Endothelial cell of umbilical vein (primary cell): ENCODE measurements around the gene CTU1. TPM values are rescaled to one million over a fixed set of nuclear protein-coding genes. Genes with fewer than 3 reads are reported as not detected.

Experiments used
- BruUV-seq: library from RNA; stranded (reverse); fragments of 400-500 nt; replicated peaks from 2 replicates; lab custom pipeline; 2021; lab: Mats Ljungman, UMichigan
- CTCF ChIA-PET: fragments of 300-600, 350-600 bp; sonication (Branson Sonifier 250); formaldehyde crosslinking; loops from one replicate; lab custom pipeline; 2021; ENCODE audit warnings: antibody characterized with exemption, inconsistent platforms; lab: Charles Lee
- POLR2A ChIA-PET: fragments of 300-600, 350-600 bp; sonication (Branson Sonifier 250); formaldehyde crosslinking; loops from one replicate; lab custom pipeline; 2021; ENCODE audit warnings: antibody characterized with exemption, inconsistent platforms; lab: Charles Lee
- DNase-seq: peaks from one replicate; pipeline ENCODE4 v3.0.0-alpha.2; 2011; ENCODE audit warnings: low read depth, low spot score
- FAIRE-seq: peaks from 2 replicates; lab custom pipeline; 2011; peaks lifted over from hg19 to GRCh38; lab: Jason Lieb, UNC
- H2AFZ ChIP-seq: 2 replicates; pipeline ENCODE4 v1.6.0; 2012; ENCODE audit warnings: low read depth, low read length, control low read depth, inconsistent platforms
- H3K27ac ChIP-seq: 2 replicates; pipeline ENCODE4 v1.5.1; 2011; ENCODE audit warnings: low read depth, mild to moderate bottlenecking, control low read depth, low read length, moderate library complexity; ENCODE audit not compliant: insufficient read depth
- H3K27me3 ChIP-seq, 2 experiments: 2 replicates each; pipeline versions ENCODE4 v1.6.0 to v1.6.1; 2011; ENCODE audit warnings: low read length in 2 of 2, mixed read lengths in 1 of 2; ENCODE audit not compliant: control insufficient read depth in 2 of 2, insufficient read depth in 2 of 2
- H3K36me3 ChIP-seq, 2 experiments: 2 replicates in 1 of 2; 3 replicates in 1 of 2; pipeline ENCODE4 v1.5.1; 2011; ENCODE audit warnings: low read length in 2 of 2, mild to moderate bottlenecking in 1 of 2, moderate library complexity in 1 of 2; ENCODE audit not compliant: control insufficient read depth in 2 of 2, insufficient read depth in 2 of 2; ENCODE audit errors: extremely low read depth in 1 of 2
- H3K4me1 ChIP-seq: 3 replicates; pipeline ENCODE4 v1.5.1; 2011; ENCODE audit warnings: mild to moderate bottlenecking, low read length; ENCODE audit not compliant: control insufficient read depth, insufficient read depth; ENCODE audit errors: extremely low read depth
- H3K4me2 ChIP-seq: 2 replicates; pipeline ENCODE4 v1.6.1; 2011; ENCODE audit warnings: low read length, control low read depth, mixed read lengths; ENCODE audit not compliant: insufficient read depth
- H3K4me3 ChIP-seq, 3 experiments: fragments of 200-600 bp in 1 of 3; sonication (generic), shearing (Covaris generic) in 1 of 3; replicated peaks in 1 of 3; 2 replicates each; pipeline ENCODE4 v1.5.1; 2011 to 2016; ENCODE audit warnings: control low read depth in 3 of 3, low read length in 3 of 3, mild to moderate bottlenecking in 2 of 3, inconsistent platforms in 1 of 3, low read depth in 1 of 3, moderate library complexity in 1 of 3; ENCODE audit not compliant: insufficient read depth in 1 of 3
- H3K79me2 ChIP-seq: 2 replicates; pipeline ENCODE4 v1.6.0; 2012; ENCODE audit warnings: low read length, inconsistent platforms; ENCODE audit not compliant: control insufficient read depth, insufficient read depth
- H3K9ac ChIP-seq: replicated peaks from 2 replicates; pipeline ENCODE3; 2011; ENCODE audit warnings: low read length, control low read depth; ENCODE audit not compliant: insufficient read depth; ENCODE audit errors: extremely low read depth
- H3K9me1 ChIP-seq: replicated peaks from 3 replicates; pipeline ENCODE4 v1.6.0; 2011; ENCODE audit warnings: mild to moderate bottlenecking, low read length; ENCODE audit not compliant: control insufficient read depth, insufficient read depth; ENCODE audit errors: extremely low read depth
- H3K9me3 ChIP-seq: replicated peaks from 2 replicates; pipeline ENCODE4 v1.5.1; 2012; ENCODE audit warnings: low read length, inconsistent platforms; ENCODE audit not compliant: control insufficient read depth, insufficient read depth
- H4K20me1 ChIP-seq: replicated peaks from 2 replicates; pipeline ENCODE3; 2011; ENCODE audit warnings: mild to moderate bottlenecking, low read length; ENCODE audit not compliant: control insufficient read depth, insufficient read depth; ENCODE audit errors: extremely low read depth
- CTCF ChIP-seq, 2 donors: IDR thresholded peaks; 1 replicate in 1 of 2; 2 replicates in 1 of 2; pipeline ENCODE4 v1.5.1; 2011; ENCODE audit warnings: low read length in 2 of 2, mild to moderate bottlenecking in 2 of 2, moderate library complexity in 2 of 2, control low read depth in 1 of 2, inconsistent platforms in 1 of 2, low read depth in 1 of 2; ENCODE audit not compliant: insufficient read depth in 1 of 2; ENCODE audit errors: extremely low read depth in 1 of 2
- EZH2 ChIP-seq: IDR thresholded peaks from 2 replicates; pipeline ENCODE4 v1.6.1; 2012; ENCODE audit warnings: borderline replicate concordance, low read depth, mild to moderate bottlenecking, moderate library complexity, low read length, inconsistent platforms; ENCODE audit not compliant: severe bottlenecking
- FOS ChIP-seq: IDR thresholded peaks from 2 replicates; pipeline ENCODE4 v1.6.1; 2011; ENCODE audit warnings: mild to moderate bottlenecking, low read length, moderate library complexity, borderline replicate concordance; ENCODE audit not compliant: insufficient read depth
- GATA2 ChIP-seq: IDR thresholded peaks from 2 replicates; pipeline ENCODE4 v1.7.0; 2011; ENCODE audit warnings: low read depth, mild to moderate bottlenecking, moderate library complexity, mixed read lengths, low read length; ENCODE audit not compliant: insufficient read length, insufficient read depth
- JUN ChIP-seq: IDR thresholded peaks from 2 replicates; pipeline ENCODE4 v1.6.1; 2011; ENCODE audit warnings: borderline replicate concordance, low read depth; ENCODE audit not compliant: insufficient read length, insufficient read depth
- MAX ChIP-seq: IDR thresholded peaks from 2 replicates; pipeline ENCODE4 v1.6.1; 2011; ENCODE audit not compliant: insufficient read depth, insufficient read length
- POLR2A ChIP-seq: IDR thresholded peaks from 2 replicates; pipeline ENCODE4 v1.6.1; 2012; ENCODE audit warnings: low read depth, mild to moderate bottlenecking, control low read depth, low read length
- POLR2AphosphoS5 ChIP-seq: IDR thresholded peaks from 2 replicates; pipeline ENCODE4 v1.6.1; 2012; ENCODE audit warnings: low read depth, mild to moderate bottlenecking, control low read depth, low read length, moderate library complexity; ENCODE audit not compliant: insufficient read depth
- dilution Hi-C: fragments of 300-500 bp; cut with MboI; formaldehyde crosslinking; loops from one replicate; pipeline ENCODE4 v1.15.0; 2019; ENCODE audit warnings: low sequenced_read_pairs; ENCODE audit not compliant: extremely low pct_ligation_motif_present
- intact Hi-C: fragments of 100-400 bp; cut with micrococcal nuclease; formaldehyde crosslinking; loops from one replicate; pipeline ENCODE4 v1.10.0; 2022
- polyA plus RNA-seq, 4 experiments: library from polyadenylated mRNA; depleted of rRNA in 3 of 4; stranded (reverse) in 3 of 4; unstranded in 1 of 4; fragments of >200 nt; gene quantifications; 2 replicates each; pipeline versions ENCODE4 v1.2.1 to v1.2.3, GENCODE V29; 2011 to 2012; ENCODE audit warnings: missing spikeins in 1 of 4
- total RNA-seq: library from RNA; stranded (reverse); gene quantifications from 2 replicates; pipeline ENCODE4 v1.2.3, GENCODE V29; 2021

CTU1 gene
- total and polyA plus RNA-seq, 2 donors (not counting 3 experiments of a cell fraction or from before 2014, with no cell fraction given) = 6.1 to 8.7 TPM

GRCh38 chr19:51146751-51147150 lies 38.5 kb upstream of the CTU1 start:
- DNase-seq (no peak), FAIRE-seq (no peak)
- no peak overlapping the region for H3K4me2 ChIP-seq
- H3K9me1 ChIP-seq = no peaks in the 10 kb centered on the region
- no peaks in the 10 kb centered on the region for H4K20me1 ChIP-seq
- ChIA-PET CTCF (no interaction called here), POLR2A (no interaction called here)
- H3K79me2 ChIP-seq = no peaks in the 10 kb centered on the region
- dilution Hi-C loops (no loop called here), intact Hi-C loops (no loop called here)
- no peak overlapping the region for H3K27ac ChIP-seq
- no peak overlapping the region for H3K9ac ChIP-seq
- no peaks in the 10 kb centered on the region for H3K27me3 ChIP-seq
- no peak overlapping the region for H2AFZ ChIP-seq
- H3K4me1 ChIP-seq = no peaks in the 10 kb centered on the region
- no peak for TF ChIP-seq POLR2A
- TF ChIP-seq JUN = no peak
- no peak for TF ChIP-seq EZH2
- TF ChIP-seq FOS = no peak
- H3K36me3 ChIP-seq = no peaks in the 10 kb centered on the region
- no peaks in the 10 kb centered on the region for H3K9me3 ChIP-seq
- BruUV-seq = no TSS peak
- no peak overlapping the region for H3K4me3 ChIP-seq

GRCh38 chr19:51145916-51146493 lies 37.8 kb upstream of the CTU1 start:
- no peak overlapping the region for H3K27ac ChIP-seq
- intact Hi-C loops (no loop called here), dilution Hi-C loops (no loop called here)
- DNase-seq = no peak
- no peaks in the 10 kb centered on the region for H3K79me2 ChIP-seq
- H3K9me3 ChIP-seq = no peaks in the 10 kb centered on the region
- CTCF ChIA-PET = no interaction called here
- POLR2A ChIA-PET = no interaction called here
- no TSS peak for BruUV-seq
- H2AFZ ChIP-seq = no peak overlapping the region
- H3K27me3 ChIP-seq = no peaks in the 10 kb centered on the region
- TF ChIP-seq FOS = no peak
- TF ChIP-seq MAX = no peak
- TF ChIP-seq EZH2 = no peak
- TF ChIP-seq CTCF (IDR thresholded peaks at IDR 0.05; ENCODE audit: extremely low read depth in 1 of 2, insufficient read depth in 1 of 2, low read depth in 1 of 2, low read length in 2 of 2) = no peak
- TF ChIP-seq GATA2 = no peak
- no peak for TF ChIP-seq JUN
- TF ChIP-seq POLR2AphosphoS5 = no peak
- TF ChIP-seq POLR2A = no peak
- no peaks in the 10 kb centered on the region for H4K20me1 ChIP-seq
- no peak for FAIRE-seq
- no peaks in the 10 kb centered on the region for H3K36me3 ChIP-seq
- H3K9ac ChIP-seq = no peak overlapping the region
- no peak overlapping the region for H3K4me3 ChIP-seq
- H3K4me1 ChIP-seq = no peaks in the 10 kb centered on the region
- H3K9me1 ChIP-seq = no peaks in the 10 kb centered on the region
- no peak overlapping the region for H3K4me2 ChIP-seq
